Naive thymus-derived CD8-positive, alpha-beta T cell (primary cell): ENCODE measurements around the gene ATP6V0E1. TPM values are rescaled to one million over a fixed set of nuclear protein-coding genes. Genes with fewer than 3 reads are reported as not detected.
"Not testable (repeated sequence)": the region's sequence is repeated elsewhere in the genome, so short reads cannot be mapped to it uniquely, and the experiment has no call there.

ENCODE experiments used
- ATAC-seq, 2 donors: fragments of 150-1000 bp; cut with Tn5 transposase in 1 of 2; sonication (Bioruptor Pico), chemical (Tn5 transposase) in 1 of 2; 1 replicate in 1 of 2; 2 replicates in 1 of 2; pipeline ENCODE4 v1.10.0; 2021; ENCODE audit warnings: mild to moderate bottlenecking in 2 of 2, moderate library complexity in 2 of 2
- POLR2A ChIA-PET: fragments of 350-600 bp; sonication (Branson Sonifier 250); formaldehyde crosslinking; loops from one replicate; lab custom pipeline; 2021; ENCODE audit warnings: antibody characterized with exemption; lab: Charles Lee
- DNase-seq, 10 donors: peaks; one replicate each; pipeline versions ENCODE4 v3.0.0 to v3.0.0-alpha.2; 2020 to 2022
- H3K27ac Mint-ChIP-seq, 10 donors: one replicate each; pipeline ENCODE4 v1.8.0; 2020 to 2022; ENCODE audit warnings: mild to moderate bottlenecking in 10 of 10, mixed read lengths in 10 of 10, moderate library complexity in 4 of 10, inconsistent platforms in 1 of 10
- H3K27me3 Mint-ChIP-seq, 5 donors: one replicate each; pipeline ENCODE4 v1.8.0; 2021 to 2022; ENCODE audit warnings: mixed read lengths in 5 of 5
- H3K36me3 Mint-ChIP-seq, 3 donors: one replicate each; pipeline ENCODE4 v1.8.0; 2020 to 2022; ENCODE audit warnings: mixed read lengths in 3 of 3, mild to moderate bottlenecking in 2 of 3, inconsistent platforms in 1 of 3
- H3K4me1 Mint-ChIP-seq, 4 donors: one replicate each; pipeline ENCODE4 v1.8.0; 2021 to 2022; ENCODE audit warnings: mixed read lengths in 4 of 4
- H3K4me3 Mint-ChIP-seq, 10 donors: one replicate each; pipeline ENCODE4 v1.8.0; 2020 to 2022; ENCODE audit warnings: mild to moderate bottlenecking in 10 of 10, mixed read lengths in 10 of 10, moderate library complexity in 6 of 10, inconsistent platforms in 1 of 10
- H3K9me3 Mint-ChIP-seq, 9 donors: one replicate each; pipeline ENCODE4 v1.8.0; 2020 to 2022; ENCODE audit warnings: mixed read lengths in 9 of 9, mild to moderate bottlenecking in 3 of 9, inconsistent platforms in 1 of 9, moderate library complexity in 1 of 9
- polyA plus RNA-seq, 3 donors: library from polyadenylated mRNA; unstranded; fragments of 300-500 nt; fragmentation: Illumina TruSeq; gene quantifications; one replicate each; pipeline ENCODE4 v1.2.3, GENCODE V29; 2021
- total RNA-seq, 8 experiments: library from RNA in 2 of 8; stranded (reverse) in 2 of 8; gene quantifications; one replicate each; pipeline ENCODE4 v1.2.3 and lab custom pipeline; 2021 to 2026

The ATP6V0E1 gene
- total and polyA plus RNA-seq, 5 experiments from 2014 or later = 141 to 532 (median 411) TPM

DNA sequence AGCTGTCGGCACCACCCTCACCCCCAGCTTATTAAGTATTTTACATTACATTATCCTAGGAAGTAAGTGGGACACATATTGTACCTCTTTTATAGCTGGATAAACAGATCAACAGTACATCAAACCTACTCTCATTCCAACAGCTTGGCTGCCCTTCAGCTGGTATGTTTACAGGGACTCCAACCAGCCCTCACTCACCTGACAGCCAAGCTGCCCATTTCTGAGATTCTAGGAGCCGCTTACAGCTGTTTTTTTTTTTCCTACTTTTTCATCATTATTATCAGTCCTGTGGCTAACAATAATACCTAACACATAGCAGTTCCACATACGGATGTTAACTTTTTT is 59.2 kb downstream of the ATP6V0E1 start:
- Mint-ChIP-seq H3K4me1 (peaks cover 10 to 22% (median 15%) of the 10 kb centered on the region in 4 donors), H3K9me3 (no peaks in the 10 kb centered on the region), H3K4me3 (no peak overlapping the region), H3K27me3 (no peaks in the 10 kb centered on the region), H3K36me3 (no peaks in the 10 kb centered on the region), H3K27ac (peak overlapping the region in 5 of 10 donors; percentile 26 to 87 (median 65))
- POLR2A ChIA-PET = interaction anchor here (1.2 to 2.4 kb wide), 3 partner anchors 12 to 15 kb away, joined by 3 to 7 read pairs (median 5); no protein-coding TSS in a partner anchor
- DNase-seq (no peak), ATAC-seq (no peak)

DNA sequence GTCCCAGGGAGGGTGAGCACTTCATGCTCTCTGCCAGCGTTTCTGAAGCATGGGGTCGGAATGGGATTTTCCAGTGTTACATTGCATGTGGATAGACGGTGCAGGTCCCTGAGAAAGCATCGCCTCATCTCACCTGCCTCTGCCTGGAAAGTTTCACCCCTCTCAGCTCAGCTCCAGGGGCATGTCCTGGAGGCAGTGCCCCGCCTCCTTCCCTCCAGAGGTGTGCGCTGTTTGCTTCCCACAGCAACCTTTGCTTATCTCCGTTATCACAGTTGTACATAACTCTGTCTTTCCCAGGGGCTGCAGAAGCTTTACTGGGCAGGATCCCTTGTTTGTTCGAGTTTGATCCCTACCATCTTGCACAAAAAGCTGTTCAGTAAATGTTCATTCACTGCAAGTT is 61.9 kb downstream of the ATP6V0E1 start:
- Mint-ChIP-seq H3K9me3 (no peaks in the 10 kb centered on the region), H3K4me1 (peaks cover 0 to 4% (median 2%) of the 10 kb centered on the region in 4 donors), H3K36me3 (no peaks in the 10 kb centered on the region), H3K27ac (peak overlapping the region in 1 of 10 donors; percentile 19), H3K27me3 (peaks cover 0 to under 1% (median 0%) of the 10 kb centered on the region in 5 donors), H3K4me3 (no peak overlapping the region)
- ATAC-seq = no peak
- POLR2A ChIA-PET = interaction anchor here (0.7 kb wide), 1 partner anchor 36 kb away, joined by 4 read pairs; no protein-coding TSS in a partner anchor
- DNase-seq = no peak

GRCh38 chr5:173047096-173047837 is 63.7 kb downstream of the ATP6V0E1 start:
- POLR2A ChIA-PET, H3K4me3 Mint-ChIP-seq: not testable (repeated sequence)

GRCh38 chr5:173047838-173048105 is 64.2 kb downstream of the ATP6V0E1 start:
- no peak for DNase-seq
- peaks cover 0 to 2% (median 0%) of the 10 kb centered on the region in 5 donors for H3K27me3 Mint-ChIP-seq
- H3K9me3 Mint-ChIP-seq = no peaks in the 10 kb centered on the region
- no peak for ATAC-seq
- peak overlapping the region in 2 of 10 donors; percentile 26 to 43 for H3K27ac Mint-ChIP-seq
- H3K4me1 Mint-ChIP-seq = peaks cover 0 to 5% (median 4%) of the 10 kb centered on the region in 4 donors
- no peak overlapping the region for H3K4me3 Mint-ChIP-seq
- POLR2A ChIA-PET = no interaction called here
- H3K36me3 Mint-ChIP-seq = no peaks in the 10 kb centered on the region

More at GRCh38 chr5:173047096-173047837, 63.7 kb downstream of the ATP6V0E1 start:
- not testable (repeated sequence) for H3K9me3 Mint-ChIP-seq, DNase-seq, H3K4me1 Mint-ChIP-seq, H3K27me3 Mint-ChIP-seq, ATAC-seq, H3K36me3 Mint-ChIP-seq
- H3K27ac Mint-ChIP-seq = peak overlapping the region in 1 of 10 donors; percentile 43

GRCh38 chr5:173050791-173051190 is 67.2 kb downstream of the ATP6V0E1 start:
- POLR2A ChIA-PET = interaction anchor here (0.8 to 2.3 kb wide), 2 partner anchors 9 to 67 kb away, joined by 3 to 5 read pairs; partner anchors contain the start of gene ATP6V0E1
- DNase-seq = no peak
- H3K9me3 Mint-ChIP-seq = no peaks in the 10 kb centered on the region
- H3K27me3 Mint-ChIP-seq = peaks cover 0 to 2% (median 0%) of the 10 kb centered on the region in 5 donors
- no peak overlapping the region for H3K4me3 Mint-ChIP-seq
- H3K36me3 Mint-ChIP-seq = no peaks in the 10 kb centered on the region
- H3K27ac Mint-ChIP-seq = peak overlapping the region in 1 of 10 donors; percentile 22
- ATAC-seq = no peak
- H3K4me1 Mint-ChIP-seq = peaks cover 10 to 24% (median 17%) of the 10 kb centered on the region in 4 donors

GRCh38 chr5:173051746-173052145 is 68.2 kb downstream of the ATP6V0E1 start:
- ATAC-seq (no peak), DNase-seq (no peak)
- Mint-ChIP-seq H3K27ac (peak overlapping the region in 1 of 10 donors; percentile 38), H3K4me1 (peaks cover 11 to 26% (median 20%) of the 10 kb centered on the region in 4 donors), H3K36me3 (no peaks in the 10 kb centered on the region), H3K4me3 (no peak overlapping the region), H3K9me3 (no peaks in the 10 kb centered on the region), H3K27me3 (peaks cover 0 to 2% (median 0%) of the 10 kb centered on the region in 5 donors)
- POLR2A ChIA-PET = interaction anchor here (2.3 kb wide), 1 partner anchor 68 kb away, joined by 5 read pairs; the partner anchor contains the start of gene ATP6V0E1

DNA sequence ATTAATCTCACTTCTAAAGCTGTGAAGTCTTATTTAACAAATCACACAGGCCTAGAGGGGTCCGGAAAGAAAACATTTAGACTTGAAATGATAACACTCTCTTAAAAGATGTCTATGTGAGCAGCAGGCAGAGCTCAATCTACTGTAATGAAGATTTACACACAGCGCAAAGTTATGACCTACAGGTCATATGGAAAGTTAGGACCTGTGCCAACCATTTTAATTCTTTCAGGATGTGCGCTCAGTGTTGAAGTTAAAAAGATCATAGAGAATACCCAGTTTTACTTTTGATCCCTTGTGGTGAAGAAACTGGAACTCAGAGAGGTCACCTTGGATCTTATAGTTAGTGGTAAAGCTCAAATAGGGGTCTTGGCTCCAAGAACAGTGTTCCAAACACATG is 69.5 kb downstream of the ATP6V0E1 start:
- no peak overlapping the region for H3K4me3 Mint-ChIP-seq
- no peaks in the 10 kb centered on the region for H3K9me3 Mint-ChIP-seq
- no peaks in the 10 kb centered on the region for H3K36me3 Mint-ChIP-seq
- POLR2A ChIA-PET = interaction anchor here (0.9 to 2.3 kb wide), 3 partner anchors 13 to 69 kb away, joined by 3 to 15 read pairs (median 5); no protein-coding TSS in a partner anchor
- H3K27ac Mint-ChIP-seq = no peak overlapping the region
- H3K4me1 Mint-ChIP-seq = peaks cover 10 to 32% (median 24%) of the 10 kb centered on the region in 4 donors
- DNase-seq = no peak
- peaks cover 0 to 2% (median 0%) of the 10 kb centered on the region in 5 donors for H3K27me3 Mint-ChIP-seq
- ATAC-seq = no peak

DNA sequence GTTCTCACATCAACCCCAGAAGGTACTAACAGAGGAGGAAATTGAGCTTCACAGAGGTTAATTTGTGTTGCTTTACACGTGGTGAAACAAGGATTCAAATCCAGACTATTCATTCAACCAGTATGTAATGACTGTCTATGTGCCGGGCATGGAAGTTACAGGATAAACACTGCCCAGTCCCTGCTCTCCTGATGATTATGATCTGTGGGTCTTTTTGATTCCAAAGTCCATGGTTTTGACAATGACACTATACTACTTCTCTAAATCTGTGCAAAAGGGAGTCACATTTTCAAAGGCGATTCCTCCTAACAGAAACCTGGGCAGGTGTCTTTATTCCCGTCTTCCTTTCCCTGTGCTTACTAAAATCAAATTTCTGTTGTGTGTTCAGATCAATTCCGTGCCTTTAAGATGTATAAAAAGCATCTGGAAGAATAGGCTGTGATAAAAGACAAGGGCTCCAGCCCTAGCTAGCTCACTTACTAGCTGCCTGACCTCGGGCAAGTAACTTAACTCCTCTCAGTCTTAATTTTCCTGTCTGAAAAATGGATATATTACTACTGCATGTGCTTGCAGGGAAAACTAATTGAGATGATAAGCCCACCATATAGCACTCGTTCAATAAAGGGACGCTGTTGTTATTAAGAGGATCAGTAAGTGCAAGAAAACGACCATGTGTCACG is 71.6 kb downstream of the ATP6V0E1 start:
- Mint-ChIP-seq H3K27me3 (peaks cover 0 to 2% (median 0%) of the 10 kb centered on the region in 5 donors), H3K4me1 (peaks cover 14 to 45% (median 34%) of the 10 kb centered on the region in 4 donors), H3K36me3 (peaks cover 0 to 5% (median 0%) of the 10 kb centered on the region in 3 donors), H3K9me3 (no peaks in the 10 kb centered on the region), H3K4me3 (peak overlapping the region; percentile 83 to 97 (median 92)), H3K27ac (peak overlapping the region; percentile 89 to 97 (median 95))
- POLR2A ChIA-PET = interaction anchor here (1.7 to 2.3 kb wide), 3 partner anchors 13 to 71 kb away, joined by 5 to 15 read pairs (median 7); no protein-coding TSS in a partner anchor
- ATAC-seq (no peak), DNase-seq (peak in 1 of 10 donors; percentile 15)

DNA sequence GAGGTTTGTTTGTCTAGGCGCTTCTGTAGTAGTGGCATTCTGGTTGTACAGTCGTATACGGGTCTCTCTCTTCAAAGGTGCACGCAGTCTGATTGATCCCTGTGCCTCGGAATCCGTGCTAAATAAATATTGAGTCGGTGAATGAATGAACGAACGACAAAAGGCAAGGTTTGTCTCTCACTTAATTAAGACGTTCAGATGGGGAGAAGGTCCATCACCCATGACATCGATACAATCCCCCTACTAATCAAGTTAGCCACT is 72.1 kb downstream of the ATP6V0E1 start:
- peaks cover 14 to 48% (median 36%) of the 10 kb centered on the region in 4 donors for H3K4me1 Mint-ChIP-seq
- peaks cover 0 to 10% (median 0%) of the 10 kb centered on the region in 3 donors for H3K36me3 Mint-ChIP-seq
- peaks cover 0 to under 1% (median 0%) of the 10 kb centered on the region in 5 donors for H3K27me3 Mint-ChIP-seq
- DNase-seq = no peak
- POLR2A ChIA-PET = interaction anchor here (1.8 kb wide), 1 partner anchor 71 kb away, joined by 5 read pairs; no protein-coding TSS in a partner anchor
- H3K9me3 Mint-ChIP-seq = no peaks in the 10 kb centered on the region
- H3K4me3 Mint-ChIP-seq = peak overlapping the region; percentile 83 to 97 (median 92)
- peak overlapping the region; percentile 89 to 97 (median 95) for H3K27ac Mint-ChIP-seq
- no peak for ATAC-seq

GRCh38 chr5:173055983-173056782 is 72.6 kb downstream of the ATP6V0E1 start, which contains the start of gene CREBRF:
TSS of gene CREBRF (plus strand) at chr5:173056352. CDS start at chr5:173080776, 24,424 bp downstream.
- Mint-ChIP-seq H3K36me3 (peaks cover 0 to 15% (median 0%) of the 10 kb centered on the region in 3 donors), H3K4me1 (peaks cover 14 to 53% (median 39%) of the 10 kb centered on the region in 4 donors)

GRCh38 chr5:173056783-173057061 is 73.2 kb downstream of the ATP6V0E1 start:
- Mint-ChIP-seq H3K36me3 (peaks cover 0 to 18% (median 0%) of the 10 kb centered on the region in 3 donors), H3K27ac (peak overlapping the region; percentile 83 to 98 (median 96)), H3K9me3 (no peaks in the 10 kb centered on the region), H3K4me3 (peak overlapping the region; percentile 91 to 97 (median 94)), H3K27me3 (no peaks in the 10 kb centered on the region), H3K4me1 (peaks cover 15 to 58% (median 44%) of the 10 kb centered on the region in 4 donors)
- ATAC-seq (peak; percentile 45 to 46), DNase-seq (no peak)
- POLR2A ChIA-PET = interaction anchor here (0.7 to 2.4 kb wide), 15 partner anchors 16 to 945 kb away, joined by 3 to 64 read pairs (median 5); partner anchors contain the start of genes ATP6V0E1, BNIP1, DUSP1 and RPL26L1

More at GRCh38 chr5:173055983-173056782, 72.6 kb downstream of the ATP6V0E1 start, which contains the start of gene CREBRF:
- peak within 1 kb of the TSS; percentile 94 to 98 (median 96) for H3K27ac Mint-ChIP-seq
- ATAC-seq = peak; percentile 67 to 71
- peak within 1 kb of the TSS; percentile 92 to 97 (median 96) for H3K4me3 Mint-ChIP-seq
- POLR2A ChIA-PET = interaction anchor here (0.5 to 2.4 kb wide), 15 partner anchors 8 to 945 kb away, joined by 3 to 64 read pairs (median 5); partner anchors contain the start of genes ATP6V0E1, BNIP1, DUSP1 and RPL26L1
- no peaks in the 10 kb centered on the region for H3K27me3 Mint-ChIP-seq
- peak; percentile 97 to 99 (median 99) for DNase-seq
- H3K9me3 Mint-ChIP-seq = no peaks in the 10 kb centered on the region
